OCI-LY7 (cell line): ENCODE measurements around the gene PATE3. TPM values are rescaled to one million over a fixed set of nuclear protein-coding genes. Genes with fewer than 3 reads are reported as not detected.

Experiments
- BruUV-seq: library from RNA; stranded (reverse); fragments of 400-500 nt; replicated peaks from 2 replicates; lab custom pipeline; 2021; lab: Mats Ljungman, UMichigan
- CTCF ChIA-PET: fragments of 300-600 bp; sonication (Branson Sonifier 250); formaldehyde crosslinking; loops from one replicate; lab custom pipeline; 2022; ENCODE audit warnings: antibody characterized with exemption; ENCODE audit not compliant: unreplicated experiment; lab: Charles Lee
- POLR2A ChIA-PET: fragments of 300-600 bp; sonication (Branson Sonifier 250); formaldehyde crosslinking; loops from one replicate; lab custom pipeline; 2022; ENCODE audit warnings: antibody characterized with exemption; lab: Charles Lee
- DNase-seq: peaks from one replicate; pipeline ENCODE4 v3.0.0-alpha.2; 2015; ENCODE audit warnings: low spot score
- H2AFZ ChIP-seq: fragments of 200-600 bp; sonication (generic), shearing (Covaris generic); 2 replicates; pipeline ENCODE4 v1.6.1; 2014; ENCODE audit warnings: mild to moderate bottlenecking, antibody characterized with exemption, low read length, moderate library complexity
- H3K27ac ChIP-seq: fragments of 200-600 bp; sonication (generic); 2 replicates; pipeline ENCODE4 v1.5.1; 2014; ENCODE audit warnings: mixed run types, low read depth, mild to moderate bottlenecking, moderate library complexity, low read length, inconsistent platforms; ENCODE audit not compliant: poor library complexity, severe bottlenecking
- H3K36me3 ChIP-seq: fragments of 200-600 bp; sonication (generic); 2 replicates; pipeline ENCODE4 v1.6.1; 2014; ENCODE audit warnings: mild to moderate bottlenecking, antibody characterized with exemption, low read length, moderate library complexity, mixed read lengths; ENCODE audit not compliant: insufficient read depth
- H3K4me1 ChIP-seq: fragments of 200-600 bp; sonication (generic); 2 replicates; pipeline ENCODE4 v1.5.1; 2014; ENCODE audit warnings: mild to moderate bottlenecking, low read length; ENCODE audit not compliant: insufficient read depth, poor library complexity, severe bottlenecking
- H3K4me2 ChIP-seq: fragments of 200-600 bp; sonication (generic); 2 replicates; pipeline ENCODE4 v1.6.1; 2014; ENCODE audit warnings: mild to moderate bottlenecking, low read length
- H3K4me3 ChIP-seq: fragments of 200-600 bp; sonication (generic); 2 replicates; pipeline ENCODE4 v1.5.1; 2014; ENCODE audit warnings: mild to moderate bottlenecking, low read depth, low read length; ENCODE audit not compliant: poor library complexity, severe bottlenecking
- H3K79me2 ChIP-seq: fragments of 200-600 bp; sonication (generic); 2 replicates; pipeline ENCODE4 v1.6.1; 2016; ENCODE audit warnings: low read depth, mild to moderate bottlenecking, low read length, moderate library complexity, mixed read lengths; ENCODE audit not compliant: insufficient read depth
- H3K9me2 ChIP-seq: fragments of 200-600 bp; sonication (generic); 2 replicates; pipeline ENCODE4 v1.6.1; 2016; ENCODE audit warnings: mild to moderate bottlenecking, low read length, mixed read lengths; ENCODE audit not compliant: insufficient read depth
- H3K9me3 ChIP-seq: fragments of 200-600 bp; sonication (generic); 2 replicates; pipeline ENCODE4 v1.6.1; 2014; ENCODE audit warnings: mild to moderate bottlenecking, mixed run types, low read length, mixed read lengths
- H4K20me1 ChIP-seq: fragments of 200-600 bp; sonication (generic); 2 replicates; pipeline ENCODE4 v1.6.1; 2014; ENCODE audit warnings: mild to moderate bottlenecking, antibody characterized with exemption, low read length, moderate library complexity, mixed read lengths; ENCODE audit not compliant: insufficient read depth
- EZH2phosphoT487 ChIP-seq: fragments of 200-600 bp; sonication (generic); IDR thresholded peaks from 2 replicates; pipeline ENCODE4 v1.6.1; 2018; ENCODE audit warnings: low read depth, borderline replicate concordance, mild to moderate bottlenecking, mixed run types, antibody characterized with exemption, low read length, moderate library complexity, mixed read lengths
- intact Hi-C: fragments of 100-400 bp; cut with micrococcal nuclease; formaldehyde crosslinking; loops from one replicate; pipeline ENCODE4 v1.10.0; 2022; ENCODE audit not compliant: unreplicated experiment
- total RNA-seq, 2 experiments: library from RNA; depleted of rRNA in 1 of 2; stranded (reverse); fragments of >200 nt in 1 of 2; shearing (Covaris generic) in 1 of 2; gene quantifications; 2 replicates each; pipeline ENCODE4 v1.2.3, GENCODE V29; 2014 to 2022
- TF ChIP-seq, protein P1 (sequence below): fragments of 200-600 bp; sonication (generic); conservative IDR thresholded peaks from 2 replicates; pipeline ENCODE4 v1.5.1; 2014; ENCODE audit warnings: mild to moderate bottlenecking, antibody characterized with exemption, low read length, moderate library complexity, mixed read lengths

PATE3 gene
- total RNA-seq, 2 experiments from 2014 or later, result not detected

DNA sequence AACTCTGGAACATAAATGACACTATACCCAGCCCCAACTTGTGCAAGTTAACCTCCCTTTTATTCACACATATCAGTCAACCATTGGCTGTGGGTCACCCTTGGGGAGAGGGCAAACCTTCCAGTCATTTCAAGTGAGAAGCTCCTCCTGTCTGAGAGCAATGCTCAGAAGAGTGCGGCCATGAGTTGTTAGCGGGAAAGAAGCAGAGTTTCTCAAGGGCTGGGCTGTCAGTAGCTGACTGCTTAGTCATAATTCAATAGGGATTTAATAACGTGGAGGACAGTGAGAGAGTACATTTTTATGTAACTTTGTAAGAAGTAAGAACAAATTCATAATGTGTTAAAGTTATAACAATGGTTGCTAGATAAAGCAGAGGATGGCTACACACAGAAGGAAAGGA is 14.4 kb upstream of the PATE3 start:
- Histone ChIP-seq H3K4me1 (no peaks in the 10 kb centered on the region), H3K27ac (no peak overlapping the region), H3K4me3 (no peak overlapping the region), H2AFZ (no peak overlapping the region), H4K20me1 (no peaks in the 10 kb centered on the region), H3K9me2 (no peaks in the 10 kb centered on the region), H3K9me3 (no peaks in the 10 kb centered on the region), H3K36me3 (no peaks in the 10 kb centered on the region), H3K79me2 (no peaks in the 10 kb centered on the region), H3K4me2 (no peak overlapping the region)
- POLR2A ChIA-PET, result no interaction called here
- TF ChIP-seq, protein P1, sequence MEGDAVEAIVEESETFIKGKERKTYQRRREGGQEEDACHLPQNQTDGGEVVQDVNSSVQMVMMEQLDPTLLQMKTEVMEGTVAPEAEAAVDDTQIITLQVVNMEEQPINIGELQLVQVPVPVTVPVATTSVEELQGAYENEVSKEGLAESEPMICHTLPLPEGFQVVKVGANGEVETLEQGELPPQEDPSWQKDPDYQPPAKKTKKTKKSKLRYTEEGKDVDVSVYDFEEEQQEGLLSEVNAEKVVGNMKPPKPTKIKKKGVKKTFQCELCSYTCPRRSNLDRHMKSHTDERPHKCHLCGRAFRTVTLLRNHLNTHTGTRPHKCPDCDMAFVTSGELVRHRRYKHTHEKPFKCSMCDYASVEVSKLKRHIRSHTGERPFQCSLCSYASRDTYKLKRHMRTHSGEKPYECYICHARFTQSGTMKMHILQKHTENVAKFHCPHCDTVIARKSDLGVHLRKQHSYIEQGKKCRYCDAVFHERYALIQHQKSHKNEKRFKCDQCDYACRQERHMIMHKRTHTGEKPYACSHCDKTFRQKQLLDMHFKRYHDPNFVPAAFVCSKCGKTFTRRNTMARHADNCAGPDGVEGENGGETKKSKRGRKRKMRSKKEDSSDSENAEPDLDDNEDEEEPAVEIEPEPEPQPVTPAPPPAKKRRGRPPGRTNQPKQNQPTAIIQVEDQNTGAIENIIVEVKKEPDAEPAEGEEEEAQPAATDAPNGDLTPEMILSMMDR, result no peak
- TF ChIP-seq EZH2phosphoT487, result no peak
- DNase-seq, result no peak
- BruUV-seq, result no TSS peak
- CTCF ChIA-PET, result no interaction called here
- intact Hi-C loops, result no loop called here

GRCh38 chr11:125777309-125777708 is 10.6 kb upstream of the PATE3 start:
- Histone ChIP-seq H3K4me2 (no peak overlapping the region), H4K20me1 (no peaks in the 10 kb centered on the region), H3K27ac (no peak overlapping the region), H3K9me3 (no peaks in the 10 kb centered on the region), H3K9me2 (no peaks in the 10 kb centered on the region), H3K4me3 (no peak overlapping the region), H3K79me2 (no peaks in the 10 kb centered on the region), H3K4me1 (no peaks in the 10 kb centered on the region), H3K36me3 (no peaks in the 10 kb centered on the region), H2AFZ (no peak overlapping the region)
- CTCF ChIA-PET, result no interaction called here
- intact Hi-C loops, result no loop called here
- TF ChIP-seq, protein P1, result no peak
- no peak for TF ChIP-seq EZH2phosphoT487
- BruUV-seq, result no TSS peak
- no peak for DNase-seq
- POLR2A ChIA-PET, result interaction anchor here (0.9 kb wide), 1 partner anchor 19 kb away, joined by 3 read pairs; no protein-coding TSS in a partner anchor

DNA sequence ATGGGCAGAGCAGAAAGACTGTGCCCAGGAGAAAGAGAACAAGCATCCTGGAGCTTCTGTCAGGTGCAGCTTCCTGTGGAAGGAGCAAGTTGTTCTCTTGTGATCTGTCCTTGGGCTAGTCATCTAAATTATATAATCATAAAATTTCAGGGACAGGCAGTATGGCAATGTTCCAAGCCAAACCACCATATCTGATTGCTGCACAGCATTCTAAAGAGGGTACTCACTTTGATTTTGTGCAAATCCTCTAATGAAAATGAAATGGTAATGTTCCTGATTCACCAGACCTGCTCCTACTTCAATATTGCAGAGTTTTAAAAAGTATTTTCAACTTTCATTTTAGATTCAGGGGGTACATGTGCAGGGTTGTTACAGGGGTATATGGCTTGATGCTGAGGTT is 9.2 kb upstream of the PATE3 start, which contains the start of gene PATE2:
Gene PATE2 (minus strand): TSS at position 101 of the 400 bp plus-strand sequence. CDS start 55 bp downstream, at position 46.
- Histone ChIP-seq H3K4me1 (no peaks in the 10 kb centered on the region), H3K9me3 (no peaks in the 10 kb centered on the region), H3K79me2 (no peaks in the 10 kb centered on the region), H3K4me3 (no peak within 1 kb of the TSS), H3K36me3 (no peaks in the 10 kb centered on the region), H3K9me2 (no peaks in the 10 kb centered on the region), H4K20me1 (no peaks in the 10 kb centered on the region), H3K4me2 (no peak within 1 kb of the TSS), H3K27ac (no peak within 1 kb of the TSS), H2AFZ (no peak within 1 kb of the TSS)
- intact Hi-C loops, result no loop called here
- no peak for DNase-seq
- ChIA-PET CTCF (no interaction called here), POLR2A (no interaction called here)
- BruUV-seq, result no TSS peak
- no peak for TF ChIP-seq EZH2phosphoT487
- TF ChIP-seq, protein P1, result no peak
